GM15510 (cell line): Measurements from ENCODE around the gene MACROD2.

ENCODE experiments used
- POLR2A ChIP-seq: IDR thresholded peaks from 3 replicates; pipeline ENCODE4 v1.6.1; 2011; ENCODE audit warnings: borderline replicate concordance; ENCODE audit not compliant: insufficient read length; ENCODE audit errors: extremely low read depth

Gene MACROD2

GRCh38 chr20:15138548-15139126, 1143.3 kb downstream of the MACROD2 start:
- TF ChIP-seq POLR2A, result no peak

DNA sequence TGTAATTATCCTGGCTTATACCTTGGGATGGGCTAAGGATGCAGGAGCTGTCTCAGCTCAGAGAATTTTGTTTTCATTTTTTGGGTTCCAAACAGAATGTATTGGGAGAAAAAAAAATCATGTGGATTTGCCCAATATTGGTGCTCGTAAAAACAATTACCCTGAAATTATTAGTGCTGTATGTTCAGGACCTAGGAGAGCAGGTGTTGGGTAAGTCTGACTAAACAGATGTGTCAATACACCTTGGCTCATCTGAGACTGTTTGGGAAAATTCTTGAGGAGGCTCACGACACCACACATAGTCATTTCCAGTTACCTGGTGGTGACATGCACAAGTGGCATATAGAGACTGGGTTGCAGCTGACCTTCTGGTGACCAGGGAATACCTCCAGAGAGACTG, 1144.2 kb downstream of the MACROD2 start:
- TF ChIP-seq POLR2A, result no peak

GRCh38 chr20:15140286-15140685, 1145.0 kb downstream of the MACROD2 start:
- no peak for TF ChIP-seq POLR2A

DNA sequence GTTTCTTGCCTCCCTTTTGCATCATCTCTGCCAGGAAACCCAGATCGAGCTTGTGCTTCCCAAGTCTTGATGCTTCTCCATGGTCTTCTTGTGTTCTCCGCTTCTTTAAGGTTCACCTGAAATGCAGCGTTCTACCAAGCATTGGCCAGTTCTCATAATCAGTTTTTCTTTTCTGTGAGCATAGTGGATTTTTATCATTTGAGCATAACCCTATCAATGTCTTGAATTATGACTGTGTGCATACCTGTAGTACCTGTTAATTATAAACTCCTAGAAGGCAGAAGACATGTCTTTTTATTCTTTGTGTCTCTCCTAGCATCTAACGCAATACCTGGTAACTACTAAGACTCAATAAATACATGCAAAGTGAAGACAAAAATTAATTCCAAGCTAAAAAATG, 1146.5 kb downstream of the MACROD2 start:
- TF ChIP-seq POLR2A, result no peak

GRCh38 chr20:15143478-15143877, 1148.2 kb downstream of the MACROD2 start:
- no peak for TF ChIP-seq POLR2A

DNA sequence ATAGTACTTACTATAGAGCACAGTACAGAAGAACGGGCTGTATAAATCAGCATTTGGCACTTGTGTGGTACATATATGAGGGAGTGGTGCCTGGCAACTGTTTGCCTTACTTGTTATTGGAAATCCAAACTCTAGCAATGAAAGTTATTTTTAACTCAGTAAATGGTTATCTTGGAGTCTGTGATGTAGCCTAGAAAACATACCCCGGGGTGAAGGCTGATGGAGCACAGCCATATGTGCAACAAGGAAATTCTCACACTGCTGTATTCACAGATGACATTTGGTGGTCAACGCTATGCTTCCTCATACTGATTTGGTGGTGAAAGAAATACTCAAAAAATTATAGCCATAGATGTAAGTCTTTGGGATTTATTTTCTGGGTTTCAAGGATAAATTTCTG, 1149.6 kb downstream of the MACROD2 start:
- no peak for TF ChIP-seq POLR2A

DNA sequence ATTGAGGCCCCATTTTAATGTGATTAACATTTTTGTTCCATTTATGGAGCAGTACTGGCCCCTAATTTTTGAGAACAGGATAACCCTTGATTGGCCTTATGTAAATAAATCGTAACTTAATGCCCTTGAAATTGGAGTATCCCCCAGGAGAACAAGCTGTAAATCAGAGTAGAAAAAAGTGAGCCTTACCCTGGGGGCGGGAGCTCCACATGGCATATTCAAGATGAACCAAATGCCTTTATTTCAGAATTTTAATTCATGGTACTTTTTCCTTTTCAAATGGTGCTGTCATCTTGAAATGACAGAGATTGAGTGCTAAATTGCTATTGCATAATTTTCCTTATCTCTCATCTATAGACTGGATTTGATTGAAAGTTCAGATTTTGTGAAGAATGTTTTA, 1151.6 kb downstream of the MACROD2 start:
- no peak for TF ChIP-seq POLR2A

DNA sequence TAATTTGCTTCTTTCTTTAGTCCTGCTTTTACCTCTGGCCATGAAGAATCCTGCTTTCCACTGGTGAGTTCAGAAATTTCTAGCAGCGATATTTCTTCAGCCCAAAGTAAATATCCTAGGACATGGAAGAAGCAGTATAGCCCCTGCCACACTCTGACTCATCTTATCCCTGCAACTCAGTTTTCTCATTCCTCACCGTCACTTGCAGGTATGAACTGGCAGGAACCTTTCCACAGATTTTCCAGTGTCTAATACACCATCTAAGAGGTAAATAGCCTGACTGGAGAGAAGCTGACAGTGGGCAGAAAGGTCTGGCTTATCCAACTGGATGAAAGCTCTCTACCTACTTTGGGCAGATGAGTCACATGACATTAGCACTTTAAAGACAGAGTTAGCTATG, 1158.8 kb downstream of the MACROD2 start:
- TF ChIP-seq POLR2A, result no peak

GRCh38 chr20:15155848-15156401, 1160.6 kb downstream of the MACROD2 start:
- no peak for TF ChIP-seq POLR2A

DNA sequence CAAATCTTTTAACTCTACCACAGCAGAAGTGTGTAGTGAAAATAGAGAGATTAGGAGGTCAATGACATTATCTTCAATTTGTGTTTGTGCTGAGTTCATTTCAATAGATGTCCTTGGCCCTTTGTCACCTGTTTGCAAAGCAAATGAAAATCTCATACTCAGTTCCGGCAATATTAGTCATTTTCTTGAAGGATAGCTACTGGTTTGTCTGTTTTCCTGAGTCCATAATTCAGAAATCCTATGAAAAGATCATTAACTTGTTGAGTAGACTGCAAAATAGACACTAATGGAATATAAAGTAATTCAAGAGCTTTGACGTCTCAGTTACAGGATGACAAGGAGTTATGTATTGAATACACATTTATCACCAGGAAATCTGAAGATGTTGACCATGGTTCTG, 1163.2 kb downstream of the MACROD2 start:
- TF ChIP-seq POLR2A, result no peak

DNA sequence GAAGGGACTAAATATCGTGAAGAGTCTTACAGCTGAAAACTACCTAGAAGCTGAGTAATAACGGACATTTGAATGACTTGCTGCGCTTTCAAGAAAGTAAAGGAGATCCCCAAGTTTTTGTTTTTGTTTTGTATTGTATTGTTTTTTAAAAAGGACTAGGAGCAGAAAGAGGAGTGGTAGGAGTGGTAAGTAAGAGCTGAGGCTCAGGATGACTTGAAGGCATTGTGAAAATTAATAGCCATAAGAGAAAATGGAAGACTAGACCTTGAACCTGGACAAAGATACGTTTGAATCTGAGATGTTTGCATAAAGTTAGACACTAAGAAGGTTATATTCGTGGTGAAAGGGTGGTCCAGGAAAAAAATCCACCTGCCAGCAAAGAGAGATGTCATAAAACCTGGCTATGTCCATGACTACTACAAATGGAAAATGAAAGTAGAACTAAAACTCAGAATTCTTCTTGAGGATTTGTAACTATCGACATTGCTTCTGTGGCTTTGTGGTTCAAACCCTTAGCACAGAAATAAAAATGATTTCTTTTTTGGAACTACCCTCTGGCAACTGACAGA, 1166.8 kb downstream of the MACROD2 start:
- TF ChIP-seq POLR2A, result no peak

GRCh38 chr20:15163632-15164031, 1168.3 kb downstream of the MACROD2 start:
- TF ChIP-seq POLR2A, result no peak

DNA sequence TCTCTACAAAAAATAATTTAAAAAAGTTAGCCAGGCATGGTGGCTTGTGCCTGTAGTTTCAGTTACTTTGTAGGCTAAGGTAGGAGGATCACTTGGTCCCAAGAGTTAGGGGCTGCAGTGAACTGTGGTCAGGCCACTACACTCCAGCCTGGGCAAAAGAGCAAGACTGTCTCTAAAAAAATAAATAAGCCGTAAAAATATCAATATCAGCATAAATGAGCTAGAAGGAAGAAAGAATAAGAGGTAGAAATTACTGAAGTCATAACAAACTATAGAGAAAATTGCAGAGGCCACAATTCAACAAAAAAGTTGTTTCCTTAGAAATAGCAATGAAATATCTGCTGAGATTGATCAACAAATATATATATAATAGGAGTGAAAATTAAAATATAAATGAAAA, 1169.4 kb downstream of the MACROD2 start:
- TF ChIP-seq POLR2A, result no peak

DNA sequence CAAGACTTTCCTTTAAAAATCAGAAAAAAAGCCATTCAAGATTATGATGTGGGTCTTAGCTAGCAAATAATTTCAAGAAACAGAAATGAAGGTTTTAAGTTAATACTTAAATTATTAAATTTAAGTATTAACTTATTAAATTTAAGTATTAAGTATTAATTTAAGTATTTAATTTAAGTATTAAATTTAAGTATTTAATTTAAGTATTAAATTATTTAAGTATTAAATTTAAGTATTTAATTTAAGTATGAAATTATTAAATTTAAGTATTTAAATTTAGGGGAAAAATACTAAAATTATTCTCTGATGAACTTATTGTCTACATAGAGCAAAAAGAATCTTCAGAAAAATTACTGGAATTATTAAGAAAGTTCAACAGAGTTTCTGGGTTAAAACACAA, 1171.4 kb downstream of the MACROD2 start:
- TF ChIP-seq POLR2A, result no peak

DNA sequence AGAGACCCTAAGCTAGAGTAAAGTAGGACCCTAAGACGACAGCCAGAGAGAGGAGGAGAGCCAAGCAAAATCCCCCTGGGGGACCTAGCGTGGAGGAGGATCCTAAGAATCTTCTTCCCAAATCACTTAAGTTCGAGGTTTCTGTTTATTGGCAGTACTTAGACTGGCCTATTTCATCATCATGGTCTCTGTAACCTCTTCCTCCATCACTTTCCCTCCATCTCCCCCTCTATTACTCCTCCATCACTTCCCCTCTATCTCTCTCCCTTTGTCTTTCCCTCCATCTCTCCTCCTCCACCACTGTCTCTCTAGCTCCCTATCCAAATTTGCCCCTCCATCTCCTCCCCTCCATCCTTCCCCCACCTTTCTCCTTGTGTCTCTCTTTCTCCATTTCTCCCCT, 1175.7 kb downstream of the MACROD2 start:
- TF ChIP-seq POLR2A, result no peak

DNA sequence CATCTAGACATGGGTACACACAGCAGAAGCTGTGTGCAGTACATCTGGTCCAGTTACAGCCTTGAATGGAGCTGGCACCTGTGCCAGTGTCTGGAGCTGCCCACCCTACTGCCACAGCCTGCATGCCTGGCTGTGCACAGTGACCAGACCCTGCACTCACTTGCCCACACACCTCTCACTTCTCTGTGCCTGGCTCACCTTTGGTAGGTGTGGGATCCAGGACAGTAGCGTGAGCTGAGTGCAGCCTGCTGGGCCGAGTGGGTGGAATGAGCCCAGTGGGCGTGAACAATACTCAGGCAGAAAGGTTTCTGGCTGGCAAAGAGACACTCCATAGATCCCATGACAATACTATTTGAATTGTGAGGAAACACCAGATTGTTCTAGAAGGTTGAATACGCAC, 1181.6 kb downstream of the MACROD2 start:
- TF ChIP-seq POLR2A, result no peak
